Ecto neural progenitor cell (in vitro differentiated cells): ENCODE data around the gene ATP2C1.
"Not testable (repeated sequence)": the region's sequence is repeated elsewhere in the genome, so short reads cannot be mapped to it uniquely, and the experiment has no call there.

Experiments used
- DNase-seq: peaks from one replicate; pipeline ENCODE4 v3.0.0-alpha.2; 2018; ENCODE audit warnings: low spot score

ATP2C1 gene

GRCh38 chr3:130981469-130981868, 87.6 kb downstream of the ATP2C1 start:
- DNase-seq = no peak

DNA sequence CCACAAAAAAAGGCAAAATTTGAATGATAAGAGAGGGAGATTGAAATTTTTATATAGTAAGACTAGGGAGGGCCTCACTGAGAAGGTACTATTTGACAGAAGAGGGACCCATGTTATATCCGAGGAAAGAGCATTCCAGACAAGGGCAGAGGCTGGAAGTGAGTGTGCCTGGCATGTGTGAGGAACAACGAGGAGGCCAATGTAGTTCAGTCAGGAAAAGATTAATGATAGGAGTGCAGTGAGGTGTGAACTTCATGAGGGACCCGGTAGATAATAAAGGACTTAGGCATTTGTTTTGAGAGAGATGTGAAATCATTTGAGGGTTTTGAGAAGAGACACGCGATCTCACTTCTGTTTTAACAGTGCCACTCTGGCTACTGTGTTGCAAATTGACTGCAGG, 96.4 kb downstream of the ATP2C1 start:
- no peak for DNase-seq

GRCh38 chr3:130991126-130991525, 97.2 kb downstream of the ATP2C1 start:
- DNase-seq = no peak

GRCh38 chr3:130992344-130992743, 98.5 kb downstream of the ATP2C1 start:
- no peak for DNase-seq

GRCh38 chr3:130997289-130997688, 103.4 kb downstream of the ATP2C1 start:
- DNase-seq = no peak

GRCh38 chr3:131001071-131001470, 107.2 kb downstream of the ATP2C1 start:
- no peak for DNase-seq

DNA sequence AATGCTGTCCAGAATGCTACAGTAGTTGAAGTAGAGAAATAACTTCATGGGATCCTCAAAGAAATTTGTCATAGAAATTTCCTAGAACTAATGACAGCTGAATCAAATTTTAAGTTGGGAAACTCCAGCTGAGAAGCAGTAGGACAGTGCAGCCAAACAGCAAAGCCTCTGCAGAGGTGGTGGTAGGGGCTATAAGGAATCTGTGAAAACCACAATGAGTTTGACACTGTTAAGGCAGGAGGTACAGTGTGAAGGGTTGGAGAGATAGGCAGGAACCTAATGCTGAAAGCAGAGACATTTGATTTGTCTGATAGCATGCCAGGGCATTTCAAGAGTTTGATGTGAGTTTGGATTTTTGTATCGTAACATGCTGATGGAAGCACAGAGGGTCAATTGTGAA, 110.7 kb downstream of the ATP2C1 start:
- no peak for DNase-seq

GRCh38 chr3:131007256-131007655, 113.4 kb downstream of the ATP2C1 start:
- DNase-seq = no peak

- DNase-seq = no peak
Observed at GRCh38 chr3:131007782-131008181, 113.9 kb downstream of the ATP2C1 start.

DNA sequence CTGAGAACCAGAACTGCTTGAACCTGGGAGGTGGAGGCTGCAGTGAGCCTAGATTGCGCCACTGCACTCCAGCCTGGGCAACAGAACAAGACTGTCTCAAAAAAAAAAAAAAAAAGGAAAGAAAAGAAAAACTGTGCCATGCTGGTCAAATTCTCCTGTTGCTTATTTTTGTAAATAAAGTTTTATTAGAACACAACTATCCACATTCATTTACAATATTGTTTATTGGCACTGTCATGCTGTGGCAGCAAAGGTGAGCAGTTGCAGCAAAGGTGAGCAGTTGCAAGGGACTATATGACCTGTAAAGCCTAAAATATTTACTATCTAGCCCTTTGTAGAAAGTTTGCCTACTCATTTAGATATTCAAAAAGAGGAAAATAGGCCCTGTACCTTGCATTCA, 114.4 kb downstream of the ATP2C1 start:
- DNase-seq = no peak

DNA sequence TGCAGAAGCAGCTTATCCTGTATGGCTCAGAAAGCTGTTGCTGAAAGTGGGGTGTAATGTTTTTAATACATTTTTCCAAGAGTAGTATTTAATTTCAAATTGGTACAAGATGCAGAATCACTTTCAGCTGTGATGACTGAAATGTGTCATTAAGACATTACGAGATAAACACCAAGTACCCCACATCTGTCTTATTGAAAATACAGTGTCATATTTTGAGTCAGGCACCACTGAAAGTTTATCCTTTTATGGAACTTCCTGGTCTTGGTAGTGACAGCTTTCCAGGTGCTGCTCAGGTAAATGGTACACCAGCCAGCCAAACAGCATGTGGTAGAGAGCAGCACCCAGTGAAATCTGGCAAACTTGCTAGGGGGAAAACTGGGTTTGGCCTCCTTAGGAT, 115.8 kb downstream of the ATP2C1 start:
- no peak for DNase-seq

DNA sequence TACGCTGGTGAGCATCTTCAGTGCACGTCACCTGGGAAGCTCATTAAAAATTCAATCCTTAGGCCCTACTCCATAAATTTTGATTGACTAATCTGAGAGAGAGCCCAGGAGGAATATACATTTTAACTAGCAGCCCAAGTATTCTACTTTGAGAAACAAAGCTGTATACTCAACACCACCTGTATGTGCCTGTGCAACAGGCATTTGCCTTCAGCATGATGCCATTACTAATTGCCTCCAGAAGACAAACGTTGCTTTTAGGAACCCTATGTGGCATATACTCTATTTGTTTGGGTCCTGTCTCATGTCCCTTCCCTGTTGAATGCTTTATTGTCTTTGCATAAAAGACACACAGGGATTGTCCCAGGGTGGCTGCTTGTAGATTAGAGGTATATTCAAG, 125.1 kb downstream of the ATP2C1 start:
- DNase-seq = no peak

- DNase-seq = no peak
Observed at GRCh38 chr3:131020122-131020693, 126.3 kb downstream of the ATP2C1 start.

- DNase-seq = no peak
Observed at GRCh38 chr3:131025539-131025938, 131.7 kb downstream of the ATP2C1 start.

GRCh38 chr3:131026321-131027151, 132.7 kb downstream of the ATP2C1 start, which contains the start of the genes ASTE1 and NEK11:
TSS of gene ASTE1 (minus strand) at chr3:131026825. CDS start at chr3:131025306, 1,519 bp downstream.
TSS of gene NEK11 (plus strand) at chr3:131026877. CDS start at chr3:131029709, 2,832 bp downstream.
- DNase-seq = peak; percentile 72

DNA sequence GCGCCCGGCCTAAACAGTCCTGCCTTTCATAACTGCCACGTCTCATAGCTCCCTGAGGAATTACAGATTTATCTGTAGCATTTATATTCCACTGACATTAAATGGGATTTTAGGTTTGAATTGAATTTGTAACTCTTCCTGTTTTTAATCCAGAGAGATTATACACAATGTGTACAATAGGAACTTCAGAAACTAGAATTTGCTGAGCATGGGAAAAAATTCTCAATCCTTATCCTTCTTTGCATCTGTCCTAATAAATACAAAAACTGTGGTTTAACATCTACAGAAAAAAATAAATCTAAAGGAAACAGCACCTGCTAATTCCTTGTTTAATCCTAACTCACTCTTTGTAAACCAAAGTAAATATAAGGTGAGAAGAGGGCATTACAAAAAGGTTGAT, 135.0 kb downstream of the ATP2C1 start:
- DNase-seq = no peak

DNA sequence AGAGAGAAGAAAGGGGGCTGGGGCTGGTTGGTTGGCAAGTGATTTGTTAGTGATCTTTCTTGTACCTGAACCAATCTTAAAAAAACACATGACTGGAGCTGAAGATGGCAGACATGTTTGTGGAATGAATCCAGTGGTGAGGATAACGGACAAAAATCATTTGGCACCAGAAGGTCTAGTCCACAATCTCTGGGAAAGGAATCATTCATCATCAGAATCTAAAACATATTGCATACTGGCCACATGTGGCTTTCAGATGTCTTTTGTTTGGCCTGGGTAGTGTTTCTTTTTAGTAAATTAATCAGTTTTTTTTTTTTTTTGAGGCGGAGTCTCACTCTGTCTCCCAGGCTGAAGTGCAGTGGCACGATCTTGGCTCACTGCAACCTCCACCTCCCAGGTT, 137.8 kb downstream of the ATP2C1 start:
- no peak for DNase-seq

- DNase-seq = no peak
Observed at GRCh38 chr3:131033480-131034080, 139.7 kb downstream of the ATP2C1 start.

DNA sequence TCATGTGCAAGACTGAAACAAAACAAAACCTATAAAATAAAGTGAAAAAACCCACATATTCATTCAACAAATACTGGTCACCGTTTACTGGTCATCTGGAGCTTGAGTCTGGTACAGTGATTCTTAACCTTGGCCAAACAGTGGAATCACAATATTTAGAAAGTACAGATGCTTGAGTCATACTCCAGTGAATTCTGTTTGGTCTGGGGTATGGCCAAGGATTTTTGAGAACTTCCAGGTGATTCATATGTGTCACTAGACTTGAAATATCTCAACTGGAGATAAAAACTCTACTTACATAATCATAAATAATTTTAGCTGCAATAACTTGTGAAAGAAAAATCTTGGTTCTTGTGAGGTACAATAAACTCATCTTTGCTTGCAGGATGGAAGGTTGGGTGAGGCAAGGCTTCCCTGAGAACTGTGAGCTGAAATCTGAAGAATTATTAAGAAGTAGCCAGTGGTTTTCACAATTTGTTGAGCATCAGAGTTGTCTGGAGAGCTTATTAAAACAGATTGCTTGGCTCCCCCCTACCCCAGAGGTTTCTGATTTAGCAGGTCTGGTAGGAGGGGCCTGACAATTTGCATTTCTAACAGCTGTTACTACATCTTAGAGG, 142.4 kb downstream of the ATP2C1 start:
- no peak for DNase-seq

- DNase-seq = no peak
Observed at GRCh38 chr3:131036986-131037385, 143.1 kb downstream of the ATP2C1 start.

- no peak for DNase-seq
Observed at GRCh38 chr3:131038326-131038725, 144.4 kb downstream of the ATP2C1 start.

DNA sequence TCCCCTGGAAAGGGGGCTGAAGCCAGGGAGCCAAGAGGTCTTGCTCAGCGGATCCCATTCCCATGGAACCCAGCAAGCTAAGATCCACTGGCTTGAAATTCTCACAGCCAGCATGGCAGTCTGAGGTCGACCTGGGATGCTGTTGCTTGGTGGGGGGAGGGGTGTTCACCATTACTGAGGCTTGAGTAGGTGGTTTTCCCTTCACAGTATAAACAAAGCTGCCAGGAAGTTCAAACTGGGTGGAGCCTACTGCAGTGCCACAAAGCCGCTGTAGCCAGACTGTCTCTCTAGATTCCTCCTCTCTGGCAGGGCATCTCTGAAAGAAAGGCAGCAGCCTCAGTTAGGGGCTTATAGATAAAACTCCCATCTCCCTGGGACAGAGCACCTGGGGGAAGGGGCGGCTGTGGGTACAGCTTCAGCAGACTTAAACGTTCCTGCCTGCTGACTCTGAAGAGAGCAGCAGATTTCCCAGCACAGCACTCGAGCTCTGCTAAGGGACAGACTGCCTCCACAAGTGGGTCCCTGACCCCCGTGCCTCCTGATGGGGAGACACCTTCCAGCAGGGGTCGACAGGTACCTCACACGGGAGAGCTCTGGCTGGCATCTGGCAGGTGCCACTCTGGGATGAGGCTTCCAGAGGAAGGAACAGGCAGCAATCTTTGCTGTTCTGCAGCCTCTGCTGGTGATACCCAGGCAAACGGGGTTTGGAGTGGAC, 148.5 kb downstream of the ATP2C1 start:
- DNase-seq = not testable (repeated sequence)
